Psoas muscle (tissue), 8 donors: ENCODE data around the gene TEX19. TPM values are rescaled to one million over a fixed set of nuclear protein-coding genes. Genes with fewer than 3 reads are reported as not detected.

ENCODE experiments used
- ATAC-seq, 4 donors: fragments of 200-7000 bp; cut with Tn5 transposase; one replicate each; pipeline ENCODE4 v1.9.1; 2020; ENCODE audit warnings: moderate library complexity in 3 of 4, mild to moderate bottlenecking in 2 of 4
- DNase-seq, 2 donors: peaks; one replicate each; pipeline ENCODE4 v3.0.0-alpha.2; 2020
- H3K27ac ChIP-seq: fragments of 200-600 bp; one replicate; pipeline ENCODE4 v1.8.0; 2022
- H3K27me3 ChIP-seq, 3 donors: fragments of 200-600 bp in 1 of 3; one replicate each; pipeline versions ENCODE4 v1.6.1 to v1.8.0; 2013 to 2022; ENCODE audit warnings: low read length in 2 of 3, mild to moderate bottlenecking in 2 of 3, moderate library complexity in 1 of 3; ENCODE audit not compliant: insufficient read depth in 3 of 3
- H3K36me3 ChIP-seq, 2 donors: fragments of 200-600 bp in 1 of 2; one replicate each; pipeline versions ENCODE4 v1.6.1 to v1.8.0; 2013 to 2022; ENCODE audit warnings: low read depth in 1 of 2, mild to moderate bottlenecking in 1 of 2, moderate library complexity in 1 of 2; ENCODE audit not compliant: insufficient read depth in 1 of 2
- H3K4me1 ChIP-seq: fragments of 200-600 bp; one replicate; pipeline ENCODE4 v1.8.0; 2022
- H3K4me3 ChIP-seq: fragments of 200-600 bp; one replicate; pipeline ENCODE4 v1.8.0; 2022; ENCODE audit warnings: mild to moderate bottlenecking
- H3K9me3 ChIP-seq: fragments of 200-600 bp; one replicate; pipeline ENCODE4 v1.8.0; 2022
- CTCF ChIP-seq: fragments of 200-600 bp; IDR thresholded peaks from one replicate; pipeline ENCODE4 v1.8.0; 2022; ENCODE audit warnings: antibody characterized with exemption
- WGBS, 3 donors: extraction: QIAGEN DNeasy Blood & Tissue Kit; methylation state at CpG; one replicate each; pipeline versions ENCODE4 v1.1.6 to v1.1.7; 2013; 5-methylcytosine and 5-hydroxymethylcytosine counted together
- intact Hi-C, 2 donors: fragments of 100-400 bp; cut with DNase I; formaldehyde crosslinking; loops; one replicate each; pipeline versions ENCODE4 v1.11.0 to v1.14.2; 2022
- polyA plus RNA-seq, 3 donors: library from polyadenylated mRNA; stranded (reverse); fragments of 200-250 nt; gene quantifications; one replicate each; pipeline ENCODE4 v1.2.3, GENCODE V29; 2013
- total RNA-seq, 4 donors: library from RNA; stranded (reverse); fragmentation: NEBNext Ultra II Directional in 2 of 4; extraction: Animal tissue kit (Norgen Biotek cat#: 25700) in 2 of 4; gene quantifications; one replicate each; pipeline versions ENCODE4 v1.2.1 to v1.2.4, GENCODE V29; 2021 to 2023
- donor health status: healthy with polysubstance abuse.
- donor health status: DM: no; HTN: no; CAD: no; lungs with moderate emphysema.
- donor health status: Bipolar disorder and iron deficiency.
- donor health status: healthy.
- donor health status: DM: yes; HTN: yes; CAD: no.
- donor health status: DM: no; HTN: no; CAD: no.
- donor health status: DM: no; HTN: no; CAD: no.
- donor health status: DM: yes; HTN: yes; CAD: no.

The TEX19 gene
- total and polyA plus RNA-seq, 7 donors: 0.07 to 0.35 (median 0.17) TPM; not detected in 2

- H3K4me3 ChIP-seq: no peak overlapping the region
Observed at GRCh38 chr17:82316651-82317393, 42.2 kb upstream of the TEX19 start.

GRCh38 chr17:82317394-82318168 lies 41.5 kb upstream of the TEX19 start, which contains the start of gene CD7:
TSS of gene CD7 (minus strand) at chr17:82317608. CDS start at chr17:82317495, 113 bp downstream.
- no peak for TF ChIP-seq CTCF
- 79 to 84% (median 83%) methylated on average over 24 to 26 of the region's 26 CpGs for WGBS, 3 donors
- Histone ChIP-seq H3K27me3 (peaks cover 0 to 21% (median 9%) of the 10 kb centered on the region in 3 donors), H3K4me3 (no peak within 1 kb of the TSS), H3K9me3 (no peaks in the 10 kb centered on the region), H3K27ac (no peak within 1 kb of the TSS), H3K4me1 (peaks cover 5% of the 10 kb centered on the region), H3K36me3 (no peaks in the 10 kb centered on the region)
- intact Hi-C loops: loop anchor here (2.0 to 5.0 kb wide), 2 partner anchors 15 to 70 kb away; no protein-coding TSS in a partner anchor
- DNase-seq: no peak
- ATAC-seq: no peak

More at GRCh38 chr17:82316651-82317393, 42.2 kb upstream of the TEX19 start:
- WGBS, 3 donors: 72 to 74% (median 73%) methylated on average over 29 of the region's 29 CpGs
- intact Hi-C loops: loop anchor here (2.0 to 5.0 kb wide), 2 partner anchors 14 to 70 kb away; no protein-coding TSS in a partner anchor
- DNase-seq: no peak
- H3K4me1 ChIP-seq: peaks cover 5% of the 10 kb centered on the region
- H3K36me3 ChIP-seq: no peaks in the 10 kb centered on the region
- no peak overlapping the region for H3K27ac ChIP-seq
- TF ChIP-seq CTCF: no peak
- peaks cover 0 to 21% (median 11%) of the 10 kb centered on the region in 3 donors for H3K27me3 ChIP-seq
- no peak for ATAC-seq
- H3K9me3 ChIP-seq: no peaks in the 10 kb centered on the region

- Histone ChIP-seq H3K4me3 (no peak overlapping the region), H3K27me3 (peaks cover 0 to 21% (median 9%) of the 10 kb centered on the region in 3 donors), H3K36me3 (no peaks in the 10 kb centered on the region), H3K4me1 (peaks cover 5% of the 10 kb centered on the region), H3K27ac (no peak overlapping the region), H3K9me3 (no peaks in the 10 kb centered on the region)
- DNase-seq (no peak), ATAC-seq (no peak)
- no peak for TF ChIP-seq CTCF
- 95 to 97% (median 95%) methylated on average over 19 to 20 of the region's 20 CpGs for WGBS, 3 donors
- intact Hi-C loops: loop anchor here in 1 of 2 donors (5.0 kb wide), 1 partner anchor 71 kb away; no protein-coding TSS in a partner anchor
Observed at GRCh38 chr17:82318169-82318498, 40.9 kb upstream of the TEX19 start.

- Histone ChIP-seq H3K36me3 (no peaks in the 10 kb centered on the region), H3K27ac (no peak overlapping the region), H3K9me3 (no peaks in the 10 kb centered on the region), H3K27me3 (peaks cover 0 to 16% (median 9%) of the 10 kb centered on the region in 3 donors), H3K4me1 (peaks cover 5% of the 10 kb centered on the region), H3K4me3 (no peak overlapping the region)
- no peak for TF ChIP-seq CTCF
- 95 to 96% (median 95%) methylated on average over 76 of the region's 76 CpGs for WGBS, 3 donors
- no peak for ATAC-seq
- intact Hi-C loops: loop anchor here in 1 of 2 donors (5.0 kb wide), 1 partner anchor 72 kb away; no protein-coding TSS in a partner anchor
- no peak for DNase-seq
Observed at GRCh38 chr17:82318772-82319606, 40.1 kb upstream of the TEX19 start.
